Measurements from ENCODE around the gene STAT4. TPM values are rescaled to one million over a fixed set of nuclear protein-coding genes. Genes with fewer than 3 reads are reported as not detected.

STAT4 gene
- total RNA-seq, 4 donors from 2014 or later = 1.0 to 6.6 (median 4.4) TPM

DNA sequence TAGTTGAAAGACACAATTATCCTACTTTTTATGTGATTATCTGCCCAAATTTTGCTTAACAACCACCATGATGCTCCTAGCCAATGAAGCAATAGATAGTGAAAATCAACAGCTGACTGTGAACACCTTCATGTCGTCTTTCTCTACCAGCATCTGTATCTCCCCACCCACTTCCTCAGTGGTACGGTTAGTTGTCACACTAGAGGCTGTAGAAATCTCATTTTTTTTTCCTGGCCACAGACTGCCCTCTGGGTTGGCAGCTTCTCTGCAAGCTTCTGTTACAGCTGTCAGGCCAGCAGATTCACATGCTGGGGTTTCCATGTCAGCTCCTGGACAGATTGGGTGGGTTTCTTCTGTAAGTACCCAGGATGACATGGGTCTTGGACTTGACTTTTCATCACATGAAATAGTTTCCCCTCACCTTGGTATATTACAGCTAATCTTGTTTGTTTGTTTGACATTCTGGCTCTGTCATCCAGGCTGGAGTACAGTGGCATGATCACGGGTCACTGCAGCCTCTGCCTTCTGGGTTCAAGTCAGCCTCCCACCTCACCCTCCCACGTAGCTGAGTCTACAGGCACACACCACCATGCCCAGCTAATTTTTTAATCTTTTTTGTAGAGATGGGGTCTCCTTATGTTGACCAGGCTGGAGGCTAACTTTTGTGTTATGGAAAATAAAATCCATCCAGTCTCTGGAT is 24.3 kb downstream of the STAT4 start:
- intact Hi-C loops (cut with DNase I) = no loop called here
- 70 to 78% methylated on average over 4 of the region's 4 CpGs for WGBS, 2 donors
- no peak for DNase-seq

DNA sequence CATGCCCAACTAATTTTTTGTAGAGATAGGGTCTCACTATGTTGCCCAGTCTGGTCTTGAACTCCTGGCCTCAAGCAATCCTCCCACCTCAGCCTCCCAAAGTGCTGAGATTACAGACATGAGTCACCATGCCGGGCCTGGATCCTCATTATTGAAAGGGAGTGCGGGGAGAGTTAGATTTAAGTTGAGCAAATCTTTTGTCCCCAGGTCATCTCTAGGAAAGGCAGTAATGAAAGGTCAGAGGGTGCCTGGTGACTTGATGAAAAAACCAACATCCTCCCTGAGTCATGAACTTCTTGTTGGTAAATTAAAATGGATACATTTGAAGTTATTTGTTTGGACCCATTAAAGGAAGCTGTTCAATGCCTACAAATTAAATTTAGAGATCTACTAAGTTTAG is 25.1 kb downstream of the STAT4 start:
- no peaks in the 10 kb centered on the region for H3K36me3 ChIP-seq
- intact Hi-C loops (cut with DNase I) = no loop called here
- no peak overlapping the region for H3K4me3 ChIP-seq (replicated peaks in 1 of 3)
- no peak for DNase-seq
- H3K27ac ChIP-seq = no peak overlapping the region
- no peaks in the 10 kb centered on the region for H3K9me3 ChIP-seq
- no peaks in the 10 kb centered on the region for H3K27me3 ChIP-seq
- H3K4me1 ChIP-seq = no peaks in the 10 kb centered on the region
- WGBS, 2 donors = 40 to 52% methylated on average over 2 of the region's 2 CpGs
- TF ChIP-seq POLR2A (IDR thresholded peaks at IDR 0.05) = no peak
- no peak for TF ChIP-seq CTCF (IDR thresholded peaks at IDR 0.05)

More for the DNA sequence above, 24.3 kb downstream of the STAT4 start:
- no peak overlapping the region for H3K27ac ChIP-seq
- H3K4me3 ChIP-seq (replicated peaks in 1 of 3) = no peak overlapping the region
- H3K27me3 ChIP-seq = no peaks in the 10 kb centered on the region
- no peaks in the 10 kb centered on the region for H3K9me3 ChIP-seq
- TF ChIP-seq POLR2A (IDR thresholded peaks at IDR 0.05) (no peak), CTCF (IDR thresholded peaks at IDR 0.05) (no peak)
- no peaks in the 10 kb centered on the region for H3K36me3 ChIP-seq
- H3K4me1 ChIP-seq = no peaks in the 10 kb centered on the region

- intact Hi-C loops (cut with DNase I) = no loop called here
- no peak for TF ChIP-seq POLR2A (IDR thresholded peaks at IDR 0.05)
- no peak for TF ChIP-seq CTCF (IDR thresholded peaks at IDR 0.05)
- H3K4me1 ChIP-seq = no peaks in the 10 kb centered on the region
- H3K9me3 ChIP-seq = no peaks in the 10 kb centered on the region
- 89% methylated on average over 2 of the region's 2 CpGs for WGBS, 2 donors
- H3K27me3 ChIP-seq = no peaks in the 10 kb centered on the region
- no peak overlapping the region for H3K27ac ChIP-seq
- no peak overlapping the region for H3K4me3 ChIP-seq (replicated peaks in 1 of 3)
- H3K36me3 ChIP-seq = no peaks in the 10 kb centered on the region
- DNase-seq = no peak
Observed at GRCh38 chr2:191122638-191123294, 28.0 kb downstream of the STAT4 start.

DNA sequence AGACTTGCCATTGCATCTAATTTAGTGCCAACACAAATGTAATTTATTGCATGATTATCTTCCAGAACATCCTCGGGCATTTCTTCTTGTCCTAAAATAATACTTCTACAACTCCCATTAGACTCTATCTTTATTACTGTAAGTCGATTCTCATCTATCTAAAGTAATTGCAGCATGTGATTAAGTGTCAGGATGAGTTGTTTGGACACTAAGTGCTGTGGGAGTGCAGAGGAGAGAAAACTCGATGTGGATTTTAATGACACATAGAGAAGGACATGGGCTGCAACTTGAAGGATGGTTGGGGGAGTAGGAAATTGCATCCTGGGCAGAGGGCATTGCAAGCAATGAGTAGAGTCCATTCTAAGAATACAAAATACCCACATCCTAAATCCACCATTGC is 33.5 kb downstream of the STAT4 start:
- no peak for DNase-seq
- Histone ChIP-seq H3K27ac (no peak overlapping the region), H3K4me3 (replicated peaks in 1 of 3) (no peak overlapping the region), H3K4me1 (no peaks in the 10 kb centered on the region), H3K27me3 (no peaks in the 10 kb centered on the region), H3K36me3 (no peaks in the 10 kb centered on the region), H3K9me3 (no peaks in the 10 kb centered on the region)
- intact Hi-C loops (cut with DNase I) = no loop called here
- 75 to 76% methylated on average over 3 of the region's 3 CpGs for WGBS, 2 donors
- TF ChIP-seq POLR2A (IDR thresholded peaks at IDR 0.05) = no peak
- TF ChIP-seq CTCF (IDR thresholded peaks at IDR 0.05) = no peak

DNA sequence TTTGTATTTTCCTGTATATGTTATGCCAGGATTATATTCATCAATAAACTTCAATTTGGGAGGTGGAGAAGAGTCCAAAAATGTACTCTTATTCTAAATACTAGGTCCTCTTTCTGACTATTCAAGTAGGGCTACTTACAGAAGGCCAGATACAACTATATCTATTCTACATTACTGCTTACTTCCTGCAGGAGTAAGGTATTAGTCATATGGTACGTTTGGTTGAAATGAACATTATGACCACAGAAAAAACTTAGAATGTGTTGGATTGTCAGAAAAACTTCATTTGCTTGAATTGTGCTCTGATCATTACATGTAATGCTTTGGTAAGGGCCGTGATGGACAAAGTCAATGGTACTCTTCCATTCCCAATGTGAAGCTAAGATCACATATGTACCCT is 35.0 kb downstream of the STAT4 start:
- Histone ChIP-seq H3K9me3 (no peaks in the 10 kb centered on the region), H3K27ac (no peak overlapping the region), H3K27me3 (no peaks in the 10 kb centered on the region), H3K4me3 (replicated peaks in 1 of 3) (no peak overlapping the region), H3K4me1 (no peaks in the 10 kb centered on the region), H3K36me3 (no peaks in the 10 kb centered on the region)
- no peak for DNase-seq
- 83 to 87% methylated on average over 2 of the region's 2 CpGs for WGBS, 2 donors
- TF ChIP-seq CTCF (IDR thresholded peaks at IDR 0.05) (no peak), POLR2A (IDR thresholded peaks at IDR 0.05) (no peak)
- intact Hi-C loops (cut with DNase I) = no loop called here

All from thyroid gland (tissue), 4 donors.